ENCODE data around the gene PLN.

GRCh38 chr6:118551063-118552053 is 3.3 kb downstream of the PLN start:
- TF ChIP-seq CTCF (IDR thresholded peaks at IDR 0.05), result peak in 2 of 3 donors; percentile 23 to 55
- no peak for TF ChIP-seq EP300 (IDR thresholded peaks at IDR 0.05)

All from ovary (tissue), 3 donors.